Right forelimb (tissue), 1 donor: ENCODE measurements around the gene PWP1.
A peak's percentile ranks its signal among the peaks of the same experiment; 100 is the strongest.

ENCODE experiments used
- DNase-seq: peaks from one replicate; pipeline ENCODE4 v3.0.0-alpha.2; 2018

Gene PWP1

GRCh38 chr12:107736914-107737313, 51.3 kb downstream of the PWP1 start:
- no peak for DNase-seq

- no peak for DNase-seq
Measured at GRCh38 chr12:107748472-107748871, 62.9 kb downstream of the PWP1 start.

- DNase-seq, result no peak
Measured at GRCh38 chr12:107749083-107749482, 63.5 kb downstream of the PWP1 start.

GRCh38 chr12:107759410-107759809, 73.8 kb downstream of the PWP1 start:
- DNase-seq, result no peak

GRCh38 chr12:107760207-107760808, 74.7 kb downstream of the PWP1 start:
- DNase-seq, result no peak

GRCh38 chr12:107760809-107761501, 75.4 kb downstream of the PWP1 start, which contains the start of gene PRDM4:
Gene PRDM4 (minus strand): TSS chr12:107761137. CDS start chr12:107760515, 622 bp downstream.
- peak; percentile 95 for DNase-seq

GRCh38 chr12:107761502-107761904, 75.9 kb downstream of the PWP1 start:
- no peak for DNase-seq
